K562 (cell line): ENCODE data around the gene POLN. TPM values are rescaled to one million over a fixed set of nuclear protein-coding genes. Genes with fewer than 3 reads are reported as not detected.

Source experiments
- ADNP ChIP-seq: fragments of 200-800 bp; sonication (Bioruptor generic); IDR thresholded peaks from 2 replicates; pipeline ENCODE4 v1.6.1; 2016; ENCODE audit warnings: missing genetic modification characterization, missing compliant biosample characterization
- BRCA1 ChIP-seq, 2 experiments: fragments of 450-650 bp in 1 of 2; sonication (generic) in 1 of 2; formaldehyde crosslinking in 1 of 2; IDR thresholded peaks; 2 replicates each; pipeline versions ENCODE4 v1.5.0 to v1.6.1; 2017 to 2020; ENCODE audit warnings: mild to moderate bottlenecking in 1 of 2, missing genetic modification reagents in 1 of 2
- CBX1 ChIP-seq: sonication (generic); IDR thresholded peaks from 2 replicates; pipeline ENCODE4 v1.6.1; 2016; ENCODE audit warnings: antibody characterized with exemption, low read depth, mild to moderate bottlenecking
- DEAF1 ChIP-seq: fragments of 450-650 bp; formaldehyde crosslinking; IDR thresholded peaks from 2 replicates; pipeline ENCODE4 v1.4.0; 2020; ENCODE audit warnings: mild to moderate bottlenecking, moderate library complexity
- FOXJ3 ChIP-seq: sonication (generic); formaldehyde crosslinking; IDR thresholded peaks from 2 replicates; pipeline ENCODE4 v1.4.0; 2020; ENCODE audit warnings: mild to moderate bottlenecking, missing genetic modification reagents
- HINFP ChIP-seq: fragments of 450-650 bp; conservative IDR thresholded peaks from 2 replicates; pipeline ENCODE4 v1.6.1; 2016; ENCODE audit warnings: missing genetic modification characterization, low read depth, mild to moderate bottlenecking, control low read depth, missing compliant biosample characterization
- HMG20B ChIP-seq: fragments of 250-450 bp; sonication (Bioruptor Pico); IDR thresholded peaks from 2 replicates; pipeline ENCODE4 v1.5.0; 2021; ENCODE audit warnings: mild to moderate bottlenecking
- NELFE ChIP-seq: IDR thresholded peaks from 2 replicates; pipeline ENCODE4 v1.6.1; 2011; ENCODE audit warnings: mild to moderate bottlenecking; ENCODE audit not compliant: insufficient read depth, insufficient read length
- RFX5 ChIP-seq: IDR thresholded peaks from 2 replicates; pipeline ENCODE4 v1.6.1; 2011; ENCODE audit warnings: low read depth, mild to moderate bottlenecking, improper control_type of control experiment, low read length
- SAFB ChIP-seq: fragments of 200-400 bp; formaldehyde crosslinking; IDR thresholded peaks from 2 replicates; pipeline ENCODE4 v1.6.1; 2017; ENCODE audit warnings: low read depth, low read length, borderline replicate concordance
- SMARCA5 ChIP-seq: fragments of 450-650 bp; IDR thresholded peaks from 2 replicates; pipeline ENCODE4 v1.6.1; 2016
- VEZF1 ChIP-seq: fragments of 200-800 bp; sonication (Bioruptor generic); IDR thresholded peaks from 2 replicates; pipeline ENCODE4 v1.6.1; 2017; ENCODE audit warnings: missing genetic modification characterization, missing compliant biosample characterization
- ZFP30 ChIP-seq: fragments of 250-450 bp; sonication (Bioruptor Pico); IDR thresholded peaks from 2 replicates; pipeline ENCODE4 v1.8.0; 2022; ENCODE audit warnings: moderate library complexity, mild to moderate bottlenecking, inconsistent platforms, borderline replicate concordance
- polyA plus RNA-seq, 8 experiments: library from polyadenylated mRNA; depleted of rRNA in 4 of 8; stranded (reverse) in 5 of 8; unstranded in 3 of 8; fragments of >200 nt; fragmentation: Nextera tagmentation in 2 of 8; fragmentation: Illumina TruSeq in 1 of 8; extraction: Ambion mirVana in 2 of 8; extraction: Trizol in 1 of 8; gene quantifications; 2 replicates each; pipeline versions ENCODE4 v1.2.1 to v1.2.3, GENCODE V29; 2011 to 2014; ENCODE audit warnings: inconsistent platforms in 1 of 8, missing spikeins in 1 of 8
- total RNA-seq, 7 experiments: library from RNA; depleted of rRNA in 6 of 7; stranded (reverse); fragments of >200 nt in 6 of 7; fragmentation: Illumina TruSeq in 2 of 7; extraction: Trizol in 2 of 7; gene quantifications; 2 replicates each; pipeline versions ENCODE4 v1.2.1 to v1.2.3, GENCODE V29; 2011 to 2021; ENCODE audit warnings: low replicate concordance in 1 of 7

Gene POLN
- total and polyA plus RNA-seq, 9 of the 15 experiments (the other 6 are each of a cell fraction or from before 2014, with no cell fraction given) = 0.08 to 0.91 (median 0.32) TPM

- TF ChIP-seq VEZF1 = no peak
- TF ChIP-seq DEAF1 = no peak
- 0 out of 2 replicates have a peak, but pooled peaks have one; percentile 31 for TF ChIP-seq CBX1
- TF ChIP-seq SAFB = no peak
- 0 out of 2 replicates have a peak, but pooled peaks have one; percentile 34 for TF ChIP-seq SMARCA5
- no peak for TF ChIP-seq HMG20B (CRISPR knock-in tag)
- TF ChIP-seq FOXJ3 (CRISPR knock-in tag) = no peak
- no peak for TF ChIP-seq NELFE
- no peak for TF ChIP-seq BRCA1 (IDR thresholded peaks at IDR 0.05)
- TF ChIP-seq BRCA1 (CRISPR knock-in tag; IDR thresholded peaks at IDR 0.05) = no peak
- no peak for TF ChIP-seq RFX5
- TF ChIP-seq HINFP (tag) = no peak
- TF ChIP-seq ZFP30 (CRISPR knock-in tag) = no peak
- TF ChIP-seq ADNP (tag) = peak; percentile 43; the same call in 1 of the 2 replicates
These were observed 47.5 kb upstream of the POLN start (continued) for GRCh38 chr4:2289311-2289954.
